LHCN-M2 (cell line): ENCODE data around the gene ZNF775. TPM values are rescaled to one million over a fixed set of nuclear protein-coding genes. Genes with fewer than 3 reads are reported as not detected.

Experiments
- DNase-seq: peaks from one replicate; pipeline ENCODE4 v3.0.0-alpha.2; 2012; ENCODE audit warnings: low read depth
- total RNA-seq: library from RNA; depleted of rRNA; stranded (reverse); fragments of >200 nt; gene quantifications from 2 replicates; pipeline ENCODE4 v1.2.3, GENCODE V29; 2014

ZNF775 gene
- total RNA-seq, 1 experiment from 2014 or later = 15.1 TPM

- DNase-seq = peak; percentile 87
Measured at GRCh38 chr7:150368884-150369747, 10.0 kb upstream of the ZNF775 start.

DNA sequence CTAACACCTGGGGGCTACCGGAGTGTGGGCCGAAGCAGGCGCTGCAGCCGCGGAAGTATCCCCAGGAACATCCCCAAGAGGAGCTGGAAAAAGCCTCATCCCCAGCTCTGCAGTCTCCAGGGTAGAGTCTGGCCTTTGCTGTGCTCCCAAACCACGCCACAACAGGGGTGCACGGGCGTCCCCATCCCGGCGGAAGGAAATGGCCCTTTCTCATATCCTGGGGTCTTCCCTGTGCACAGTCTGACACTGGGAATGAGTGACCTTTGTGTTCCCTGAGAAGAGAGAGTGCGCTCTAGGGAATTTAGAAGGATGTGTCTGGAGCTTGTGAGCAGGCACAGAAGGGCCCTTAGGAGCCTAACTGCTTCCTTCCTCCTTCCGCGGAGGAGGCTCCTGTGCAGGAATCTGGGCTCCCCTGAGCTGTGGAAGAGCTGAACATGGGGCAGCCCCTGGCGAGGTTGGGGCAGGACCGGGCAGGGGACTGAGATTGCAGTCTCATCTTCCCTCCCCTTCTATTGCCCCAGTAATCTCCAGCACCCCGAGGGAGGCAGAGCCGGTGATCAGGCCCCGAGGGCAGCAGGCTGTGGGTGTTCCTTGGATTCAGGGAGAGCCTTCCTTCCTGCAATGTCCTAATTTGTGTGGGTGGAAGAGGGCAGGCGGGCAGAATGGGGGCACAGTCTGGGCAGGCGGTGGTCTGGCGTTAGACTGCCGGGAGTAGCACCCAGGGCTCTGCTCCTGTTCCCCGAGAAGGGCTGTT, 9.2 kb upstream of the ZNF775 start:
- no peak for DNase-seq

DNA sequence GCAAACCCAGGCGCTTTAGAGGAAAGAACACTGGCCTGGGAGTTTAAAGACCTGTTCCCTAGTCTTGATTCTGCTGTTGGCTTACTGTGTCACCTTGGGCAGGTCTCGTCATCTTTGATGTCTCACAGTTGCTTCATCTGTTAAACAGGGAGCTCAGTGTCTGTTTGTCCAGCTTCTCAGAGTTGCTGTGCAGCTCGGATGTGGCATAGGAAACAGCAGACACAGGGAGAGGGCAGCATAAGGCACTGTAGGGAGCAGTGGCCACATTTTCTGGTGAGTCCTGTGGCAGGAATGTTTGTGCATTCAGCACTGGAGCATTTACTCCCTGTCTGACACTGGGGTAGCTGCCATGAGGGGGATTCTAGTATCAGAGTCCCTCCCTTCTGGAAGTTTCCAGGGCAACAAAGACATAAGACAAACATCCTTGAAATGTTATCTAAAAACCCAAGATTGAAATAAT, 8.5 kb upstream of the ZNF775 start:
- DNase-seq = peak; percentile 60

DNA sequence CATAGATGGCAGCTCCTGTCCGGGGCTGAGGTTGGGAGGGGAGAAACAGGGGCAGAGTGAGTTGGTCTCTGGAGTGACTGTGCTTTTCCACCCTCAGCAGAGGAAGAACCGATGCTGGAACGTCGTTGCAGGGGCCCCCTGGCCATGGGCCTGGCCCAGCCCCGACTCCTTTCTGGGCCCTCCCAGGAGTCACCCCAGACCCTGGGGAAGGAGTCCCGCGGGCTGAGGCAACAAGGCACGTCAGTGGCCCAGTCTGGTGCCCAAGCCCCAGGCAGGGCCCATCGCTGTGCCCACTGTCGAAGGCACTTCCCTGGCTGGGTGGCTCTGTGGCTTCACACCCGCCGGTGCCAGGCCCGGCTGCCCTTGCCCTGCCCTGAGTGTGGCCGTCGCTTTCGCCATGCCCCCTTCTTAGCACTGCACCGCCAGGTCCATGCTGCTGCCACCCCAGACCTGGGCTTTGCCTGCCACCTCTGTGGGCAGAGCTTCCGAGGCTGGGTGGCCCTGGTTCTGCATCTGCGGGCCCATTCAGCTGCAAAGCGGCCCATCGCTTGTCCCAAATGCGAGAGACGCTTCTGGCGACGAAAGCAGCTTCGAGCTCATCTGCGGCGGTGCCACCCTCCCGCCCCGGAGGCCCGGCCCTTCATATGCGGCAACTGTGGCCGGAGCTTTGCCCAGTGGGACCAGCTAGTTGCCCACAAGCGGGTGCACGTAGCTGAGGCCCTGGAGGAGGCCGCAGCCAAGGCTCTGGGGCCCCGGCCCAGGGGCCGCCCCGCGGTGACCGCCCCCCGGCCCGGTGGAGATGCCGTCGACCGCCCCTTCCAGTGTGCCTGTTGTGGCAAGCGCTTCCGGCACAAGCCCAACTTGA, 7.8 kb upstream of the ZNF775 start:
- DNase-seq = no peak

- no peak for DNase-seq
Measured at GRCh38 chr7:150371996-150372270, 7.2 kb upstream of the ZNF775 start.

GRCh38 chr7:150372271-150373048, 6.7 kb upstream of the ZNF775 start:
- DNase-seq = no peak

GRCh38 chr7:150373049-150373801, 5.9 kb upstream of the ZNF775 start:
- DNase-seq = no peak

DNA sequence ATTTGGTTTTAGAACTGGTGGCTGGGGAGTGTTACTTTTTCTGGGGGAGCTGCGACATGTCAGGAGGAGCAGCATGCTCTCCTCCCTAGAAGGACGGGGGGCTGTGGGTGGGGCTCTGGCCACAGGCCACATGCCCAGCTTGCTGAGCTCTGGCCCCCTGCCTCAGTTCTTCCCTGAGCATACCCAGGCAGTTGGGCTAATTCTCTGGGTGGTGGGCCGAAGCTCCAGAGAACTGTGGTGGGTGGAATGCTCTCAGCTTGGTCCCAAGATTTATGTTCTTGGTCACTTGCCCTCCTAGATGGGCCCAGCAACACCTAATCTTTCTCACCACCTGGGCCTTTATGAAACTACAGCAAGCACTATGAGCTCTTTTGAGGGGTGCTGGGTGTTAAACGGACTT, 5.1 kb upstream of the ZNF775 start:
- no peak for DNase-seq

DNA sequence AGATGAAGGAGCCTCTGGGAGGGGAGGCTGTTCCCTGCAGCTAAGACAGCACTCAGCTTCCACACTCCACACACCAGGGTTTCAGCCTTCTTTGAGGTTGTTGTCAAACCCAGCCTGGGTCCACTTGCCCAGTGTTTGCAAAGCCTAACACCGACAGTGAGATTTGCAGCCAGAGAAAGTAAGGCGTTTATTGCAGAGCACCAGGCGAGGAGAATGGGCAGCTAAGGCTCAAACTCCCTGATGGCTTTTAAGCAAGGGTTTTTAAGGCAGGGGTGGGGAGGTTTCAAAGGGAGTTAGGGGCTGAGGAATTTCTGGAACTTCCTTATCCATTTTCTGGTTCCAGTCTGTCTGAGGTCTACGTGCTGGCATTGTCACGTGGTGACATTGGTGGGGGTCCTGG, 4.7 kb upstream of the ZNF775 start:
- no peak for DNase-seq

DNA sequence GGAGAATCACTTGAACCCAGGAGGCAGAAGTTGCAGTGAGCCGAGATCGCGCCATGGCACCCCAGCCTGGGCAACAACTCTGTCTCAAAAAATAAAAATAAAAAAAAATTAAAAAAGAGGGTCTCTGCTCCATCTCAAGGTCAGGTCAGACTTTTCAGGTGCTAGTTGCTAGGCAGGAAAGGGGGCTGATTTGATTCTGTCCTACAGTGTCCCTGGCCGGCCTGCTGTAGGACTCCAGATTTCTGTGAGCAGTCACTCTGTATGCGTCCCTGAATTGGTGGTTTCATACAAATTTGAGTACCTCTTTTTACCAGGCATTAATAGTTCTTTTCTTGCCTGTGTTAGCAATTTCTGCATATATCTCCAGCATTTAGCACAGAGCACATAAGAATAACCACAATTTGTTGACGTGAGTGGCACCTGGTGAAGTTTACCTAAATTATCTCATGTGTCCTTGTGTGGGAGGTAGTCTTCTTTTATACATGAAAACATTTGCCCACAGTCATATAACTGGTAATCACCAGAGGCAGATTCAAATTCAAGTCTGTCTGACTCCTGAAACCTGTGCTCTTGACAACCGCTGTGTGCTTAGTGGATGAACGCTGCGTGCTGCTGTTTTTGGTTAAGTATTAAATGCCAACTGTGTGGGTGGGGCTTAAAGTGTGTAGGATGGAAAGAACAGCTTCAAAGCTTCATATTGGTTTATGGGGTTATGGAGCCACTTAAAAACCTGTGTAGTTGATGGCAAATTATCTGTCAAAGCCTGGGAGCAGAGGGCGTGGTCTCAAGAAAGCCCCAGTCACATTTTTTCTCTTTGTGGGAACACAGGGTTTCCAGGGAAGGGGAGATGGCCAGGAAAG, 3.2 kb upstream of the ZNF775 start:
- DNase-seq = no peak

- no peak for DNase-seq
Measured at GRCh38 chr7:150376560-150376959, 2.6 kb upstream of the ZNF775 start.

DNA sequence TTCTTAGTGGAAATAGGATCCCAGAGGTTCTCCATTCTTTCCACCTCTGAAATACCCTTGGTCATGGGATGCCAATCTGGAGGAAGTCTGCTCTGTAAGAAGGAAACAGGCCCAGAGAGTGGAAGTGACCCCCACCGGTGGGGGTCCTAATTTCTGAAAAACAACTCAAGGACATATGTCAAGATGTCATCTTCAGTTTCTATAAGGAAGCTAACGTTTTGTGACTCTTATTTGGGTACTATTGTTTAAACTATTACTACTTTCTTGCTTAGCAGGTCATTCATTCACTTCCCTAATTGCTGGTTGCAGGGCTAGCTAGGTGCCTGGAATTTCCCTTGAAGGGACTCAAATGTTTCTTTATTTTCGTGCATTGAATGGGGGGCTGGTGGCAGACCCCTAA, 1.9 kb upstream of the ZNF775 start:
- no peak for DNase-seq

GRCh38 chr7:150377635-150378034, 1.5 kb upstream of the ZNF775 start:
- no peak for DNase-seq

DNA sequence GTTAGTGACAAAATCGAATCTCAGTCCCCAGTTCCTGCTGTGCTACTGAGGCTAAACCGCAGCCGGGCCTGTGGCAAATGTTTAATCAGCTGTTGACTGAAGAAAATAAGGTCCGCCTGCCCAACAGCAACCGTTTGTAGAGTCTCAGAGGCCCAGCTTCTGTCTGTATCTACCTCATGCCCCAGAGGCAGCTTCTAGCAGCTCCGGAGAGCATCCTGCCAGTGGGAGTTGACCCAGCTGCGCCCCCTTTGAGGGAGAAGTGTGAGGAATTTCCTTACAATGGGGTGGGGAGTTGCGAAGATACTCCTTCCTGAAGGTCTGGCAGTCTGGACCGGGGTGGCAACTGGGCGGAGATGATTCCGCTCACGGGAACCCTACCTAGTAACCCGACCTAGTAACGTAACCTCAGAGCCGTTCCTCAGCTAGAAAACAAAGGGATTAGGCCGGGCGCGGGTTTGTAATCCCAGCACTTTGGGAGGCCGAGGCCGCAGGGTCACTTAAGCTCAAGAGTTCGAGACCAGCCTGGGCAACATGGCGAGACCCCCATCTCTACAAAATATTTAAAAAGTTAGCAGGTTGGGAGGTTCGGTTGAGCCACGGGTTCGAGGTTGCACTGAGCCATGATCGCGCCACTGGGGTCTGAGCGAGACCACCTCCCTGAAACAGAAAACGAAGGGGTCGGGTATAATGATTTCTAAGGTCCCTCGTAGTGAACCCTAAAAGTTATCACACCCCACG, 846 bp upstream of the ZNF775 start:
- peak; percentile 97 for DNase-seq

- DNase-seq = peak; percentile 53
Measured at GRCh38 chr7:150379441-150380379, 580 bp downstream of the ZNF775 start.

DNA sequence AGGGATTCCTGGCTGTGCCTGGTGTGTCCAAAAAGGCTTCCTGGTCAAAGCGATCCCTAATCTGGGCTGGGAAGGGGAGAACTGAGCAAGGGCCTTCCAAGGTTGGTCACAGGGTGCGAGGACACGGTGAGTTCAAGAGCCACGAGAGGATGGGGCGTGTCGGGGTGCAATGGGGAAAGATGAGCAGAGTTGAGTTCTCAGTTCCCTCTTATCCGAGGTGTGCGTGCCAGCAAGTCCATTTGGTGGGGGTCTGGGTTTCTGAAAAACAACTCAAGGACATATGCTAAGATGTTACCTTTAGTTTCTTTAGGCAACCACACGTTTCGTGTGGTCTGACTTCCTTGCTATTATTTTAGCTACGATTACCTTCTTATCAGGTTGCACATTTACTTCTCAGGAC, 1.3 kb downstream of the ZNF775 start:
- DNase-seq = no peak

DNA sequence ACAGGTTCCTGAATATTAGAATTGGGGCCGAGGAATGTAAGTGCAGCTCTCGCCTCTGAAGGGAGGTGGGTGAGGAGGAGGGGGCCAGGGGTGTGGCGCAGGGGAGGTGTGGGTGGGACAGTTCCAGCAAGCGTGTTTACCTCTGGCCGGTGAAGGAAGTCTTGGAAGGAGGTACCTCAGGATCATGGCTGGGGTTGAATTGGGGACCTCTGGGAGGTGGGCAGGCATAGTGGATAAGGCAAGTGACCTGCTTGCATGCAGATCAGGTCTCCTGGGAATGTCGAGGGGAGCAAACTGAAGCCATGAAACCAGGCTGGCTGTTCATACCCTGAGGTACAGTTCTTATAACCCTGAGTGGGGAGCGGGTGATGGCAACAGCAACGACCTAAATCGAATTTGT, 2.0 kb downstream of the ZNF775 start:
- DNase-seq = no peak

DNA sequence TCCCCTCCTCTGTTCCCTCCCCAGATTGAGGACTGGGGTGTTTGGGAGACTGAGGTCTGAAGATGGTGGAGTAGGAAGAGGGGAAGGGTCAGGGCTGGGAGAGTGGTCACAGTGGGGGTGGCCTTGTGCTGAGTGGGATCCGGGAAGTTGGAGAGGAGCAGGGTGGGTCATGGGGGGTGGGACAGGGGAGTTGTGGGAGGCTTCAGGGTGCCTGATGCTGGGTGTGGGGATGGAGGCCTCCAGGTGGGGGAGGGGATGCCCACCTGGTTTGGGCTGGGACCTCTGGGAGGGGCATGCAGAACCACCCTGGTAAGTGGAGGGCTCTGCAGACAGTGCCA, 2.6 kb downstream of the ZNF775 start:
- no peak for DNase-seq
